KMS-11 (cell line): ENCODE measurements around the gene LAPTM4A.

Experiments
- H2AFZ ChIP-seq: fragments of 200-600 bp; sonication (generic); 2 replicates; pipeline ENCODE4 v1.6.1; 2016; ENCODE audit warnings: antibody characterized with exemption, mixed run types, low read depth
- H3K27ac ChIP-seq: fragments of 200-600 bp; sonication (generic); 2 replicates; pipeline ENCODE4 v1.6.1; 2016; ENCODE audit warnings: mild to moderate bottlenecking, mixed run types
- H3K27me3 ChIP-seq: fragments of 200-600 bp; sonication (generic); 2 replicates; pipeline ENCODE4 v1.6.1; 2017; ENCODE audit warnings: mild to moderate bottlenecking, low read depth, mixed run types, moderate library complexity; ENCODE audit not compliant: insufficient read depth
- H3K36me3 ChIP-seq: fragments of 200-600 bp; sonication (generic); 2 replicates; pipeline ENCODE4 v1.6.1; 2017; ENCODE audit warnings: mild to moderate bottlenecking, mixed run types; ENCODE audit not compliant: insufficient read depth
- H3K4me1 ChIP-seq: fragments of 200-600 bp; sonication (generic); 2 replicates; pipeline ENCODE4 v1.6.1; 2016; ENCODE audit warnings: mild to moderate bottlenecking, low read depth, mixed run types; ENCODE audit not compliant: poor library complexity, severe bottlenecking
- H3K4me2 ChIP-seq: fragments of 200-600 bp; sonication (generic); 2 replicates; pipeline ENCODE4 v1.7.0; 2016; ENCODE audit warnings: mild to moderate bottlenecking, mixed run types
- H3K4me3 ChIP-seq: fragments of 200-600 bp; sonication (generic); IDR thresholded peaks from 2 replicates; pipeline ENCODE4 v1.6.1; 2017; ENCODE audit warnings: low read depth, low read length, mixed read lengths; ENCODE audit not compliant: insufficient read depth
- H3K79me2 ChIP-seq: fragments of 200-600 bp; sonication (generic); 2 replicates; pipeline ENCODE4 v1.6.1; 2016; ENCODE audit warnings: low read depth, mixed run types; ENCODE audit not compliant: insufficient read depth
- H3K9ac ChIP-seq: fragments of 200-600 bp; sonication (generic); 2 replicates; pipeline ENCODE4 v1.6.1; 2016; ENCODE audit warnings: mild to moderate bottlenecking, mixed run types
- H4K20me1 ChIP-seq: fragments of 200-600 bp; sonication (generic); 2 replicates; pipeline ENCODE4 v1.6.1; 2016; ENCODE audit warnings: mild to moderate bottlenecking, mixed run types; ENCODE audit not compliant: insufficient read depth
- CTCF ChIP-seq: fragments of 200-600 bp; sonication (generic); conservative IDR thresholded peaks from 2 replicates; pipeline ENCODE4 v1.6.1; 2017; ENCODE audit warnings: low read depth, mild to moderate bottlenecking, antibody characterized with exemption, low read length, moderate library complexity, mixed read lengths

The LAPTM4A gene

GRCh38 chr2:20044778-20045177 lies 6.7 kb downstream of the LAPTM4A start:
- Histone ChIP-seq H3K4me2 (no peak overlapping the region), H3K9ac (no peak overlapping the region), H3K4me1 (peaks cover 10% of the 10 kb centered on the region), H3K4me3 (no peak overlapping the region), H2AFZ (no peak overlapping the region), H3K27me3 (no peaks in the 10 kb centered on the region), H3K79me2 (peaks cover 39% of the 10 kb centered on the region; the same call in 1 of the 2 replicates), H4K20me1 (no peaks in the 10 kb centered on the region), H3K27ac (no peak overlapping the region), H3K36me3 (no peaks in the 10 kb centered on the region)
- TF ChIP-seq CTCF = no peak

DNA sequence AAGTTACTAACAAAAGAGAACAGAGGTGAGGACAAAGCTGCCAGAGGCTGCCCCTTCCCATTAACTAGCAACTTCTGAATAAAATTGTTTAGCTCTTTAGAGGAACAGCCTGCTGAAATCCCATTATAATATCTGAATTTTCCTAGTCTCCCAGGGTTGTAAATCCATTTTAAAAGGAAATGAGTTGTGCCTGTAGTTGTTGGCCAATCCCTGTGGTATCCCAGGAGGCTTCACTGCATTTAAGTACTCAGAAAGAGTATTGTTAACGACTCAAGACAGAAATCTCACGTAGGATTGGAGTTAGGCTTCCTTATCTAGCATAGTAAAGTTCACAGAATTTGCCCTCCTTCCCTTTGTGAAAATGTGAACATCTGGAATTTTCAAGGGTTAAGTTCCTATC lies 8.9 kb downstream of the LAPTM4A start:
- H3K4me1 ChIP-seq = no peaks in the 10 kb centered on the region
- H3K9ac ChIP-seq = no peak overlapping the region
- no peaks in the 10 kb centered on the region for H3K36me3 ChIP-seq
- H4K20me1 ChIP-seq = no peaks in the 10 kb centered on the region
- H2AFZ ChIP-seq = no peak overlapping the region
- H3K27ac ChIP-seq = no peak overlapping the region
- H3K79me2 ChIP-seq = peaks cover 17% of the 10 kb centered on the region
- no peak overlapping the region for H3K4me3 ChIP-seq
- no peaks in the 10 kb centered on the region for H3K27me3 ChIP-seq
- H3K4me2 ChIP-seq = no peak overlapping the region
- TF ChIP-seq CTCF = no peak

DNA sequence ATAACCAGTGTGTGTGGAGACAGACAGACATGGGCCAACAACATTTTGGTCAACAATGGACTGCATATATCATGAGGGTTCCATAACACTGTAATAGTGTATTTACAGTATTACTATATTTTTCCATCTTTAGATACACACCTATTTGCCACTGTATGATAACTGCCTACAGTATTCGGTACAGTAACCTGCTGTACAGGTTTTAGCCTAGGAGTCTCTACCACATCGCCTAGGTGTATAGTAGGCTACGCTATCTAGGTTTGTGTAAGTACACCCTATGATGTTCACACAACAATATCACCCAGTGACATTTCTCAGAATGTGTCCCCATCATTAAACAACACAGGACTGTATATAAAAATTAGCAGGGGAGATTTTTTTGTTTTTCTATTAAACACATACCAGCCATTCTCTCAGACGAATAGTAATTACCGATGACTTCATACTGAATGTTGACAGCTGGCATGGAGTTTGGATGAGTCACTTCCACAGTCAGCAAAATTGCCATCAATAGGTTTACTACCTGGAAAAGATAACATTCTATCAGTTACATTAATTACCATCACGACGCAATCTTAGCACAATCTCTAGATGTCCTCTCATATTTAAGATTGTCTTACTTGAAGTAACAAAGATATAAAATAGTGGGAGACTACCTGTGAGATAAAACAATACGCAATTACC lies 10.8 kb downstream of the LAPTM4A start:
- no peak overlapping the region for H3K4me3 ChIP-seq
- H4K20me1 ChIP-seq = no peaks in the 10 kb centered on the region
- no peaks in the 10 kb centered on the region for H3K4me1 ChIP-seq
- no peaks in the 10 kb centered on the region for H3K27me3 ChIP-seq
- H3K27ac ChIP-seq = no peak overlapping the region
- TF ChIP-seq CTCF = no peak
- peaks cover 9% of the 10 kb centered on the region for H3K79me2 ChIP-seq
- no peak overlapping the region for H3K9ac ChIP-seq
- H3K36me3 ChIP-seq = no peaks in the 10 kb centered on the region
- H3K4me2 ChIP-seq = no peak overlapping the region
- no peak overlapping the region for H2AFZ ChIP-seq

GRCh38 chr2:20037660-20038059 lies 13.8 kb downstream of the LAPTM4A start:
- Histone ChIP-seq H3K79me2 (no peaks in the 10 kb centered on the region; the same call in 1 of the 2 replicates), H3K9ac (no peak overlapping the region), H4K20me1 (no peaks in the 10 kb centered on the region), H3K27ac (no peak overlapping the region), H2AFZ (no peak overlapping the region), H3K36me3 (peaks cover 11% of the 10 kb centered on the region; the same call in 1 of the 2 replicates), H3K4me3 (no peak overlapping the region), H3K27me3 (no peaks in the 10 kb centered on the region), H3K4me1 (no peaks in the 10 kb centered on the region), H3K4me2 (no peak overlapping the region)
- TF ChIP-seq CTCF = no peak
